BJ (cell line): ENCODE results near the gene EDIL3. TPM values are rescaled to one million over a fixed set of nuclear protein-coding genes. Genes with fewer than 3 reads are reported as not detected.

Source experiments
- CTCF ChIA-PET: fragments of 350-600 bp; formaldehyde crosslinking; extraction: SDS; loops from one replicate; lab custom pipeline; 2021; ENCODE audit warnings: antibody characterized with exemption, inconsistent platforms; lab: Yijun Ruan, JAX
- POLR2A ChIA-PET: fragments of 300-600 bp; sonication (Branson Sonifier 250); formaldehyde crosslinking; extraction: SDS; loops from one replicate; lab custom pipeline; 2021; ENCODE audit warnings: antibody characterized with exemption; lab: Charles Lee
- DNase-seq: peaks from one replicate; pipeline ENCODE4 v3.0.0-alpha.2; 2011; ENCODE audit warnings: low read depth
- H3K27me3 ChIP-seq: 2 replicates; pipeline ENCODE4 v1.6.0; 2011; ENCODE audit warnings: low read length; ENCODE audit not compliant: control insufficient read depth, insufficient read depth
- H3K36me3 ChIP-seq: 2 replicates; pipeline ENCODE4 v1.5.1; 2011; ENCODE audit warnings: low read length; ENCODE audit not compliant: control insufficient read depth, insufficient read depth
- H3K4me3 ChIP-seq: 2 replicates; pipeline ENCODE4 v1.5.1; 2011; ENCODE audit warnings: low read depth, mild to moderate bottlenecking, control low read depth, low read length
- CTCF ChIP-seq: IDR thresholded peaks from 2 replicates; pipeline ENCODE4 v1.5.1; 2011; ENCODE audit warnings: low read depth, mild to moderate bottlenecking, control low read depth, inconsistent platforms, low read length, moderate library complexity; ENCODE audit not compliant: insufficient read depth
- polyA plus RNA-seq: library from polyadenylated mRNA; depleted of rRNA; stranded (reverse); fragments of >200 nt; gene quantifications from 2 replicates; pipeline ENCODE4 v1.2.3, GENCODE V29; 2011

EDIL3 gene
- polyA plus RNA-seq, 1 experiment = 8.4 TPM

GRCh38 chr5:84148651-84149050 is 236.0 kb downstream of the EDIL3 start:
- ChIA-PET POLR2A (no interaction called here), CTCF (no interaction called here)
- no peak overlapping the region for H3K4me3 ChIP-seq
- no peak for TF ChIP-seq CTCF
- no peaks in the 10 kb centered on the region for H3K27me3 ChIP-seq
- no peaks in the 10 kb centered on the region for H3K36me3 ChIP-seq
- no peak for DNase-seq

- DNase-seq = no peak
- no peak overlapping the region for H3K4me3 ChIP-seq
- ChIA-PET POLR2A (no interaction called here), CTCF (no interaction called here)
- H3K36me3 ChIP-seq = no peaks in the 10 kb centered on the region
- no peak for TF ChIP-seq CTCF
- no peaks in the 10 kb centered on the region for H3K27me3 ChIP-seq
Measured at GRCh38 chr5:84137541-84137940, 247.1 kb downstream of the EDIL3 start.

- H3K27me3 ChIP-seq = no peaks in the 10 kb centered on the region
- H3K4me3 ChIP-seq = no peak overlapping the region
- H3K36me3 ChIP-seq = no peaks in the 10 kb centered on the region
- no peak for TF ChIP-seq CTCF
- ChIA-PET POLR2A (no interaction called here), CTCF (no interaction called here)
- DNase-seq = no peak
Measured at GRCh38 chr5:84131372-84131771, 253.3 kb downstream of the EDIL3 start.

- DNase-seq = no peak
- Histone ChIP-seq H3K27me3 (no peaks in the 10 kb centered on the region), H3K36me3 (no peaks in the 10 kb centered on the region), H3K4me3 (no peak overlapping the region)
- POLR2A ChIA-PET = no interaction called here
- TF ChIP-seq CTCF = no peak
- CTCF ChIA-PET = no interaction called here
Measured at GRCh38 chr5:84130006-84130580, 254.6 kb downstream of the EDIL3 start.

GRCh38 chr5:84125216-84125615 is 259.5 kb downstream of the EDIL3 start:
- TF ChIP-seq CTCF = no peak
- DNase-seq = no peak
- H3K4me3 ChIP-seq = no peak overlapping the region
- ChIA-PET CTCF (no interaction called here), POLR2A (no interaction called here)
- H3K27me3 ChIP-seq = no peaks in the 10 kb centered on the region
- H3K36me3 ChIP-seq = no peaks in the 10 kb centered on the region
